Measurements from ENCODE around the gene TAF11L3. TPM values are rescaled to one million over a fixed set of nuclear protein-coding genes. Genes with fewer than 3 reads are reported as not detected.
"Not testable (repeated sequence)": the region's sequence is repeated elsewhere in the genome, so short reads cannot be mapped to it uniquely, and the experiment has no call there.

Gene TAF11L3
- total RNA-seq, 2 experiments from 2014 or later = not detected

GRCh38 chr5:17487174-17487512, 31.0 kb upstream of the TAF11L3 start:
- no peaks in the 10 kb centered on the region for H3K36me3 ChIP-seq (ENCODE audit: insufficient read depth, low read length)
- H3K4me2 ChIP-seq (ENCODE audit: low read length) = no peak overlapping the region
- no peak for TF ChIP-seq EZH2phosphoT487 (IDR thresholded peaks at IDR 0.05; ENCODE audit: borderline replicate concordance, low read depth, low read length)
- TF ChIP-seq, protein P1, sequence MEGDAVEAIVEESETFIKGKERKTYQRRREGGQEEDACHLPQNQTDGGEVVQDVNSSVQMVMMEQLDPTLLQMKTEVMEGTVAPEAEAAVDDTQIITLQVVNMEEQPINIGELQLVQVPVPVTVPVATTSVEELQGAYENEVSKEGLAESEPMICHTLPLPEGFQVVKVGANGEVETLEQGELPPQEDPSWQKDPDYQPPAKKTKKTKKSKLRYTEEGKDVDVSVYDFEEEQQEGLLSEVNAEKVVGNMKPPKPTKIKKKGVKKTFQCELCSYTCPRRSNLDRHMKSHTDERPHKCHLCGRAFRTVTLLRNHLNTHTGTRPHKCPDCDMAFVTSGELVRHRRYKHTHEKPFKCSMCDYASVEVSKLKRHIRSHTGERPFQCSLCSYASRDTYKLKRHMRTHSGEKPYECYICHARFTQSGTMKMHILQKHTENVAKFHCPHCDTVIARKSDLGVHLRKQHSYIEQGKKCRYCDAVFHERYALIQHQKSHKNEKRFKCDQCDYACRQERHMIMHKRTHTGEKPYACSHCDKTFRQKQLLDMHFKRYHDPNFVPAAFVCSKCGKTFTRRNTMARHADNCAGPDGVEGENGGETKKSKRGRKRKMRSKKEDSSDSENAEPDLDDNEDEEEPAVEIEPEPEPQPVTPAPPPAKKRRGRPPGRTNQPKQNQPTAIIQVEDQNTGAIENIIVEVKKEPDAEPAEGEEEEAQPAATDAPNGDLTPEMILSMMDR (conservative IDR thresholded peaks at IDR 0.05; ENCODE audit: low read length) = no peak
- H3K4me1 ChIP-seq (ENCODE audit: insufficient read depth, low read length, poor library complexity, severe bottlenecking) = no peaks in the 10 kb centered on the region
- H3K4me3 ChIP-seq (ENCODE audit: low read depth, low read length, poor library complexity, severe bottlenecking) = no peak overlapping the region
- H4K20me1 ChIP-seq (ENCODE audit: insufficient read depth, low read length) = no peaks in the 10 kb centered on the region
- BruUV-seq (replicated peaks) = no TSS peak
- CTCF ChIA-PET (ENCODE audit: unreplicated experiment) = no interaction called here
- H3K9me3 ChIP-seq (ENCODE audit: low read length) = no peaks in the 10 kb centered on the region
- no peak overlapping the region for H2AFZ ChIP-seq (ENCODE audit: low read length)
- POLR2A ChIA-PET = no interaction called here
- intact Hi-C loops (cut with micrococcal nuclease; ENCODE audit: unreplicated experiment) = no loop called here
- no peak for DNase-seq (ENCODE audit: low spot score)
- no peaks in the 10 kb centered on the region for H3K79me2 ChIP-seq (ENCODE audit: insufficient read depth, low read depth, low read length)
- H3K27ac ChIP-seq (ENCODE audit: low read depth, low read length, poor library complexity, severe bottlenecking) = no peak overlapping the region
- no peaks in the 10 kb centered on the region for H3K9me2 ChIP-seq (ENCODE audit: insufficient read depth, low read length)

DNA sequence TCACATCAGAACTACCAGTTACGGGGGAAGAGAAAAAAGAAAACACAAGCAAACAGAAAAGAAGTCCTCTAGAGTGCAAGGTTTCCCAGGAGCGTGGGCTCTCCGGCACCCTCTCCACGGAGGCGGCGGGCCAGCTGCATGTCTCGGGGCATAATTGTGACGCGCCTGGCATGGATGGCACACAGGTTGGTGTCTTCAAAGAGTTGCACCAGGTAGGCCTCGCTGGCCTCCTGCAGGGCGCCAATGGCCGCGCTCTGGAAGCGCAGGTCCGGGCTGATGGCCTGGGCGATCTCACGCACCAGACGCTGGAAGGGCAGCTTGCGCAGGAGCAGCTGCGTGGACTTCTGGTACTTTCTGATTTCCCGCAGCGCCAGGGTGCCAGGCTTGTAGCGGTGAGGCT, 26.9 kb upstream of the TAF11L3 start:
- H2AFZ ChIP-seq (ENCODE audit: low read length); BruUV-seq (replicated peaks); H3K4me3 ChIP-seq (ENCODE audit: low read depth, low read length, poor library complexity, severe bottlenecking); H3K4me1 ChIP-seq (ENCODE audit: insufficient read depth, low read length, poor library complexity, severe bottlenecking); H3K9me2 ChIP-seq (ENCODE audit: insufficient read depth, low read length); H4K20me1 ChIP-seq (ENCODE audit: insufficient read depth, low read length); CTCF ChIA-PET (ENCODE audit: unreplicated experiment); H3K27ac ChIP-seq (ENCODE audit: low read depth, low read length, poor library complexity, severe bottlenecking); H3K79me2 ChIP-seq (ENCODE audit: insufficient read depth, low read depth, low read length); intact Hi-C loops (cut with micrococcal nuclease; ENCODE audit: unreplicated experiment); POLR2A ChIA-PET; H3K4me2 ChIP-seq (ENCODE audit: low read length); H3K36me3 ChIP-seq (ENCODE audit: insufficient read depth, low read length); H3K9me3 ChIP-seq (ENCODE audit: low read length); DNase-seq (ENCODE audit: low spot score): not testable (repeated sequence)

DNA sequence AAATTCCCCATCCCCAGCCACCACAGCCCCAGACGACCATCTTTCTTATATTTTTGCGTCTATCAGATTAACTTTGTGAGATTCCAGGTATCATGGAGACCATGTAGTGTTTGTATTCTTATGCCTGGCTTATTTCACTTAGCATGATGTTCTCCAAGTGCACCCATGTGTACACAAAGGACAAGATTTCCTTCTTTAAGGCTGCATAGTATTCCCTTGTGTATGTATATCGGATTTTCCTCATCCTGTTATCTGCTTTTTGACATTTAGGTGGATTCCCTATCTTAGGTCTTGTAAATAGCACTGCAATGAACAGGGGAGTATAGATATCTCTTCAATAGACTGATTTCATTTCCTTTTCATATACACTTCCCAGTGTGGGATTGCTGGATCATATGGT, 25.4 kb upstream of the TAF11L3 start:
- TF ChIP-seq, protein P1 (conservative IDR thresholded peaks at IDR 0.05; ENCODE audit: low read length) = no peak
- TF ChIP-seq EZH2phosphoT487 (IDR thresholded peaks at IDR 0.05; ENCODE audit: borderline replicate concordance, low read depth, low read length) = no peak
- Histone ChIP-seq H2AFZ (ENCODE audit: low read length) (no peak overlapping the region), H3K9me2 (ENCODE audit: insufficient read depth, low read length) (no peaks in the 10 kb centered on the region), H4K20me1 (ENCODE audit: insufficient read depth, low read length) (no peaks in the 10 kb centered on the region), H3K9me3 (ENCODE audit: low read length) (no peaks in the 10 kb centered on the region), H3K4me2 (ENCODE audit: low read length) (no peak overlapping the region), H3K79me2 (ENCODE audit: insufficient read depth, low read depth, low read length) (no peaks in the 10 kb centered on the region), H3K27ac (ENCODE audit: low read depth, low read length, poor library complexity, severe bottlenecking) (no peak overlapping the region), H3K4me1 (ENCODE audit: insufficient read depth, low read length, poor library complexity, severe bottlenecking) (no peaks in the 10 kb centered on the region), H3K4me3 (ENCODE audit: low read depth, low read length, poor library complexity, severe bottlenecking) (no peak overlapping the region), H3K36me3 (ENCODE audit: insufficient read depth, low read length) (no peaks in the 10 kb centered on the region)
- DNase-seq (ENCODE audit: low spot score) = no peak
- ChIA-PET POLR2A (interaction anchor here (0.7 kb wide), 1 partner anchor 322 kb away, joined by 3 read pairs; no protein-coding TSS in a partner anchor), CTCF (ENCODE audit: unreplicated experiment) (no interaction called here)
- intact Hi-C loops (cut with micrococcal nuclease; ENCODE audit: unreplicated experiment) = no loop called here
- no TSS peak for BruUV-seq (replicated peaks)

Measured in OCI-LY7 (cell line).